ENCODE measurements around the gene SLC1A1.

SLC1A1 gene

GRCh38 chr9:4497855-4498254, 7.6 kb downstream of the SLC1A1 start:
- no peak overlapping the region for H2AFZ ChIP-seq (ENCODE audit: low read depth, low read length)
- H3K27me3 ChIP-seq (ENCODE audit: insufficient read depth, low read length, poor library complexity) = peaks cover 2% of the 10 kb centered on the region
- no peak for DNase-seq

GRCh38 chr9:4499917-4500316, 9.6 kb downstream of the SLC1A1 start:
- no peaks in the 10 kb centered on the region for H3K79me2 ChIP-seq (ENCODE audit: insufficient read depth, low read length)
- no peak overlapping the region for H3K9ac ChIP-seq (ENCODE audit: low read depth, low read length)
- no peak overlapping the region for H3K4me3 ChIP-seq (ENCODE audit: low read depth in 1 of 2, low read length in 2 of 2)
- ATAC-seq (ENCODE audit: insufficient read depth, low read depth) = no peak
- TF ChIP-seq CTCF (IDR thresholded peaks at IDR 0.05; ENCODE audit: borderline replicate concordance, extremely low read depth, low read length, poor library complexity, severe bottlenecking) = no peak
- TF ChIP-seq EZH2 (IDR thresholded peaks at IDR 0.05; ENCODE audit: borderline replicate concordance, low read depth, low read length, severe bottlenecking) = no peak
- no peaks in the 10 kb centered on the region for H3K36me3 ChIP-seq (ENCODE audit: insufficient read depth, low read length)
- H2AFZ ChIP-seq (ENCODE audit: low read depth, low read length) = no peak overlapping the region
- peaks cover 2% of the 10 kb centered on the region for H3K27me3 ChIP-seq (ENCODE audit: insufficient read depth, low read length, poor library complexity)
- no peaks in the 10 kb centered on the region for H3K9me3 ChIP-seq (ENCODE audit: insufficient read depth, low read length, severe bottlenecking)
- no peaks in the 10 kb centered on the region for H3K4me1 ChIP-seq (ENCODE audit: insufficient read depth, low read length)
- H3K4me2 ChIP-seq (ENCODE audit: insufficient read depth, low read length) = no peak overlapping the region
- DNase-seq = no peak
- no peak overlapping the region for H3K27ac ChIP-seq (ENCODE audit: low read length)
- no peaks in the 10 kb centered on the region for H4K20me1 ChIP-seq (ENCODE audit: insufficient read depth, low read length)

More at GRCh38 chr9:4497855-4498254, 7.6 kb downstream of the SLC1A1 start:
- no peaks in the 10 kb centered on the region for H4K20me1 ChIP-seq (ENCODE audit: insufficient read depth, low read length)
- ATAC-seq (ENCODE audit: insufficient read depth, low read depth) = no peak
- H3K36me3 ChIP-seq (ENCODE audit: insufficient read depth, low read length) = no peaks in the 10 kb centered on the region
- H3K4me3 ChIP-seq (ENCODE audit: low read depth in 1 of 2, low read length in 2 of 2) = no peak overlapping the region
- no peak overlapping the region for H3K4me2 ChIP-seq (ENCODE audit: insufficient read depth, low read length)
- no peak overlapping the region for H3K27ac ChIP-seq (ENCODE audit: low read length)
- H3K4me1 ChIP-seq (ENCODE audit: insufficient read depth, low read length) = no peaks in the 10 kb centered on the region
- H3K9me3 ChIP-seq (ENCODE audit: insufficient read depth, low read length, severe bottlenecking) = no peaks in the 10 kb centered on the region
- no peaks in the 10 kb centered on the region for H3K79me2 ChIP-seq (ENCODE audit: insufficient read depth, low read length)
- TF ChIP-seq CTCF (IDR thresholded peaks at IDR 0.05; ENCODE audit: borderline replicate concordance, extremely low read depth, low read length, poor library complexity, severe bottlenecking) (no peak), EZH2 (IDR thresholded peaks at IDR 0.05; ENCODE audit: borderline replicate concordance, low read depth, low read length, severe bottlenecking) (no peak)
- no peak overlapping the region for H3K9ac ChIP-seq (ENCODE audit: low read depth, low read length)

GRCh38 chr9:4501147-4501507, 10.9 kb downstream of the SLC1A1 start:
- no peaks in the 10 kb centered on the region for H3K9me3 ChIP-seq (ENCODE audit: insufficient read depth, low read length, severe bottlenecking)
- no peak overlapping the region for H3K27ac ChIP-seq (ENCODE audit: low read length)
- no peak overlapping the region for H3K9ac ChIP-seq (ENCODE audit: low read depth, low read length)
- DNase-seq (no peak), ATAC-seq (ENCODE audit: insufficient read depth, low read depth) (no peak)
- no peak overlapping the region for H3K4me2 ChIP-seq (ENCODE audit: insufficient read depth, low read length)
- H3K79me2 ChIP-seq (ENCODE audit: insufficient read depth, low read length) = no peaks in the 10 kb centered on the region
- H3K4me3 ChIP-seq (ENCODE audit: low read depth in 1 of 2, low read length in 2 of 2) = no peak overlapping the region
- no peaks in the 10 kb centered on the region for H3K4me1 ChIP-seq (ENCODE audit: insufficient read depth, low read length)
- H3K36me3 ChIP-seq (ENCODE audit: insufficient read depth, low read length) = no peaks in the 10 kb centered on the region
- TF ChIP-seq CTCF (IDR thresholded peaks at IDR 0.05; ENCODE audit: borderline replicate concordance, extremely low read depth, low read length, poor library complexity, severe bottlenecking) (no peak), EZH2 (IDR thresholded peaks at IDR 0.05; ENCODE audit: borderline replicate concordance, low read depth, low read length, severe bottlenecking) (no peak)
- no peak overlapping the region for H2AFZ ChIP-seq (ENCODE audit: low read depth, low read length)
- no peaks in the 10 kb centered on the region for H4K20me1 ChIP-seq (ENCODE audit: insufficient read depth, low read length)
- H3K27me3 ChIP-seq (ENCODE audit: insufficient read depth, low read length, poor library complexity) = peaks cover 1% of the 10 kb centered on the region

- Histone ChIP-seq H3K9me3 (ENCODE audit: insufficient read depth, low read length, severe bottlenecking) (no peaks in the 10 kb centered on the region), H3K79me2 (ENCODE audit: insufficient read depth, low read length) (no peaks in the 10 kb centered on the region), H2AFZ (ENCODE audit: low read depth, low read length) (no peak overlapping the region), H3K4me3 (ENCODE audit: low read depth in 1 of 2, low read length in 2 of 2) (no peak overlapping the region), H3K27me3 (ENCODE audit: insufficient read depth, low read length, poor library complexity) (no peaks in the 10 kb centered on the region), H3K27ac (ENCODE audit: low read length) (no peak overlapping the region), H3K4me2 (ENCODE audit: insufficient read depth, low read length) (no peak overlapping the region), H4K20me1 (ENCODE audit: insufficient read depth, low read length) (no peaks in the 10 kb centered on the region), H3K9ac (ENCODE audit: low read depth, low read length) (no peak overlapping the region), H3K36me3 (ENCODE audit: insufficient read depth, low read length) (no peaks in the 10 kb centered on the region), H3K4me1 (ENCODE audit: insufficient read depth, low read length) (no peaks in the 10 kb centered on the region)
- TF ChIP-seq EZH2 (IDR thresholded peaks at IDR 0.05; ENCODE audit: borderline replicate concordance, low read depth, low read length, severe bottlenecking) (no peak), CTCF (IDR thresholded peaks at IDR 0.05; ENCODE audit: borderline replicate concordance, extremely low read depth, low read length, poor library complexity, severe bottlenecking) (no peak)
- ATAC-seq (ENCODE audit: insufficient read depth, low read depth) (no peak), DNase-seq (no peak)
Measured at GRCh38 chr9:4502444-4502843, 12.2 kb downstream of the SLC1A1 start.
